C4-2B (cell line): ENCODE results near the gene MLLT3.
A peak's percentile ranks its signal among the peaks of the same experiment; 100 is the strongest.

Experiments used
- H3K27ac ChIP-seq: fragments of 450-650 bp; 2 replicates; pipeline ENCODE4 v1.5.1; 2017
- CTCF ChIP-seq: fragments of 450-650 bp; conservative IDR thresholded peaks from 2 replicates; pipeline ENCODE4 v1.5.1; 2017; ENCODE audit warnings: mild to moderate bottlenecking
- ZFX ChIP-seq: fragments of 450-650 bp; IDR thresholded peaks from 2 replicates; pipeline ENCODE4 v1.6.1; 2017

Gene MLLT3

GRCh38 chr9:20658677-20659473, 36.6 kb upstream of the MLLT3 start:
- no peak for TF ChIP-seq CTCF
- TF ChIP-seq ZFX, result no peak
- peak overlapping the region; percentile 74 for H3K27ac ChIP-seq

- H3K27ac ChIP-seq, result peak overlapping the region; percentile 74
These were observed 36.0 kb upstream of the MLLT3 start for GRCh38 chr9:20658246-20658667.

- TF ChIP-seq CTCF (no peak), ZFX (no peak)
- H3K27ac ChIP-seq, result no peak overlapping the region
These were observed 29.6 kb upstream of the MLLT3 start for GRCh38 chr9:20651939-20652338.

- no peak for TF ChIP-seq CTCF
- TF ChIP-seq ZFX, result no peak
- H3K27ac ChIP-seq, result no peak overlapping the region
These were observed 28.5 kb upstream of the MLLT3 start for GRCh38 chr9:20650750-20651299.

GRCh38 chr9:20650313-20650712, 28.0 kb upstream of the MLLT3 start:
- no peak for TF ChIP-seq ZFX
- no peak for TF ChIP-seq CTCF
- H3K27ac ChIP-seq, result no peak overlapping the region

GRCh38 chr9:20649381-20649780, 27.1 kb upstream of the MLLT3 start:
- no peak for TF ChIP-seq CTCF
- no peak for TF ChIP-seq ZFX
- H3K27ac ChIP-seq, result no peak overlapping the region

- TF ChIP-seq CTCF (no peak), ZFX (no peak)
These were observed 24.4 kb upstream of the MLLT3 start for GRCh38 chr9:20646656-20647055.

GRCh38 chr9:20643660-20644059, 21.4 kb upstream of the MLLT3 start:
- no peak overlapping the region for H3K27ac ChIP-seq
- TF ChIP-seq ZFX (no peak), CTCF (no peak)

More at GRCh38 chr9:20646656-20647055, 24.4 kb upstream of the MLLT3 start:
- H3K27ac ChIP-seq, result no peak overlapping the region
